Cerebellar nuclear complex (tissue), 1 donor: ENCODE results near the gene SYNJ1.
A peak's percentile ranks its signal among the peaks of the same experiment; 100 is the strongest.
"Not testable (repeated sequence)": the region's sequence is repeated elsewhere in the genome, so short reads cannot be mapped to it uniquely, and the experiment has no call there.

Experiments used
- DNase-seq, 2 experiments: peaks; one replicate each; lab custom pipeline; 2025; lab: John Stamatoyannopoulos, UW

Gene SYNJ1

GRCh38 chr21:32612075-32612998, 115.5 kb downstream of the SYNJ1 start, which contains the start of gene CFAP298:
TSS of gene CFAP298 (minus strand) at chr21:32612377. CDS start at chr21:32612243, 134 bp downstream.
- peak; percentile 44 to 69 for DNase-seq

GRCh38 chr21:32611471-32611997, 116.3 kb downstream of the SYNJ1 start:
- no peak for DNase-seq

GRCh38 chr21:32610940-32611339, 116.9 kb downstream of the SYNJ1 start:
- not testable (repeated sequence) for DNase-seq

GRCh38 chr21:32608851-32609250, 119.0 kb downstream of the SYNJ1 start:
- no peak for DNase-seq

- no peak for DNase-seq
Observed at GRCh38 chr21:32605469-32605868, 122.3 kb downstream of the SYNJ1 start.

- DNase-seq, result peak; percentile 30 to 60
Observed at GRCh38 chr21:32604464-32604863, 123.3 kb downstream of the SYNJ1 start.

GRCh38 chr21:32603131-32603530, 124.7 kb downstream of the SYNJ1 start:
- DNase-seq, result no peak

- DNase-seq, result no peak
Observed at GRCh38 chr21:32602099-32602498, 125.7 kb downstream of the SYNJ1 start.

- no peak for DNase-seq
Observed at GRCh38 chr21:32599526-32599925, 128.3 kb downstream of the SYNJ1 start.

- DNase-seq, result no peak
Observed at GRCh38 chr21:32599091-32599490, 128.7 kb downstream of the SYNJ1 start.

GRCh38 chr21:32597205-32597604, 130.6 kb downstream of the SYNJ1 start:
- no peak for DNase-seq

GRCh38 chr21:32595431-32595830, 132.4 kb downstream of the SYNJ1 start:
- DNase-seq, result no peak

- no peak for DNase-seq
Observed at GRCh38 chr21:32593690-32594089, 134.1 kb downstream of the SYNJ1 start.

- DNase-seq, result no peak
Observed at GRCh38 chr21:32592929-32593502, 134.8 kb downstream of the SYNJ1 start.

GRCh38 chr21:32590130-32590529, 137.7 kb downstream of the SYNJ1 start:
- DNase-seq, result no peak

GRCh38 chr21:32587651-32588050, 140.2 kb downstream of the SYNJ1 start:
- DNase-seq, result no peak

GRCh38 chr21:32587120-32587519, 140.7 kb downstream of the SYNJ1 start:
- DNase-seq, result no peak

GRCh38 chr21:32585970-32586369, 141.8 kb downstream of the SYNJ1 start:
- DNase-seq, result no peak

- DNase-seq, result no peak
Observed at GRCh38 chr21:32585042-32585710, 142.6 kb downstream of the SYNJ1 start, which contains the start of gene TCP10L. TSS of gene TCP10L (minus strand) at chr21:32585523. CDS start at chr21:32584304, 1,219 bp downstream.

GRCh38 chr21:32584472-32584871, 143.3 kb downstream of the SYNJ1 start:
- no peak for DNase-seq

GRCh38 chr21:32581732-32582131, 146.1 kb downstream of the SYNJ1 start:
- DNase-seq, result no peak

GRCh38 chr21:32580949-32581348, 146.9 kb downstream of the SYNJ1 start:
- DNase-seq, result no peak
